Measurements from ENCODE around the gene CFAP61. TPM values are rescaled to one million over a fixed set of nuclear protein-coding genes. Genes with fewer than 3 reads are reported as not detected.

CFAP61 gene
- total RNA-seq, 2 experiments from 2014 or later: not detected

DNA sequence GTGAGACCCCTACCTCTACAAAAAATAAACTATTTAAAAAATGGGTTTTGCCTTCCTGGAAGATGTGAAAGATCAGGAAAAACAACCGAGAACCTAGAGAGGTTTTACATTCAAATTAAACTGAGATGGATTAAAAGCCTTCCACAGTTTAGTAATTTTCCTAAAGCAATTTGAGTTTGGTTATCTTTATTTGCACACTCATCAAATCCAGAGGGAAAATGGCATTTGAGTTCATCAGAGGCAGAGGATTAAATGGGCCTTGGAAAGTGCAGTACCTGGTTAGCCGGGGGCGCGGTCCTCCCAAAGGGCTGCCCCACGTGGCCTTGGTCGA lies 158.6 kb downstream of the CFAP61 start:
- no peak for ATAC-seq
- POLR2A ChIA-PET: no interaction called here
- peaks cover 13% of the 10 kb centered on the region for H3K27me3 Mint-ChIP-seq
- TF ChIP-seq, protein P1, sequence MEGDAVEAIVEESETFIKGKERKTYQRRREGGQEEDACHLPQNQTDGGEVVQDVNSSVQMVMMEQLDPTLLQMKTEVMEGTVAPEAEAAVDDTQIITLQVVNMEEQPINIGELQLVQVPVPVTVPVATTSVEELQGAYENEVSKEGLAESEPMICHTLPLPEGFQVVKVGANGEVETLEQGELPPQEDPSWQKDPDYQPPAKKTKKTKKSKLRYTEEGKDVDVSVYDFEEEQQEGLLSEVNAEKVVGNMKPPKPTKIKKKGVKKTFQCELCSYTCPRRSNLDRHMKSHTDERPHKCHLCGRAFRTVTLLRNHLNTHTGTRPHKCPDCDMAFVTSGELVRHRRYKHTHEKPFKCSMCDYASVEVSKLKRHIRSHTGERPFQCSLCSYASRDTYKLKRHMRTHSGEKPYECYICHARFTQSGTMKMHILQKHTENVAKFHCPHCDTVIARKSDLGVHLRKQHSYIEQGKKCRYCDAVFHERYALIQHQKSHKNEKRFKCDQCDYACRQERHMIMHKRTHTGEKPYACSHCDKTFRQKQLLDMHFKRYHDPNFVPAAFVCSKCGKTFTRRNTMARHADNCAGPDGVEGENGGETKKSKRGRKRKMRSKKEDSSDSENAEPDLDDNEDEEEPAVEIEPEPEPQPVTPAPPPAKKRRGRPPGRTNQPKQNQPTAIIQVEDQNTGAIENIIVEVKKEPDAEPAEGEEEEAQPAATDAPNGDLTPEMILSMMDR (IDR thresholded peaks at IDR 0.05): no peak
- no peaks in the 10 kb centered on the region for H3K4me1 Mint-ChIP-seq (ENCODE audit: low read depth)
- DNase-seq: no peak
- CTCF ChIA-PET: no interaction called here
- H3K36me3 Mint-ChIP-seq (ENCODE audit: low read depth): no peaks in the 10 kb centered on the region
- no peak overlapping the region for H3K27ac Mint-ChIP-seq
- H3K9me3 Mint-ChIP-seq: no peaks in the 10 kb centered on the region
- no peak overlapping the region for H3K4me3 Mint-ChIP-seq
- intact Hi-C loops (cut with micrococcal nuclease): no loop called here

DNA sequence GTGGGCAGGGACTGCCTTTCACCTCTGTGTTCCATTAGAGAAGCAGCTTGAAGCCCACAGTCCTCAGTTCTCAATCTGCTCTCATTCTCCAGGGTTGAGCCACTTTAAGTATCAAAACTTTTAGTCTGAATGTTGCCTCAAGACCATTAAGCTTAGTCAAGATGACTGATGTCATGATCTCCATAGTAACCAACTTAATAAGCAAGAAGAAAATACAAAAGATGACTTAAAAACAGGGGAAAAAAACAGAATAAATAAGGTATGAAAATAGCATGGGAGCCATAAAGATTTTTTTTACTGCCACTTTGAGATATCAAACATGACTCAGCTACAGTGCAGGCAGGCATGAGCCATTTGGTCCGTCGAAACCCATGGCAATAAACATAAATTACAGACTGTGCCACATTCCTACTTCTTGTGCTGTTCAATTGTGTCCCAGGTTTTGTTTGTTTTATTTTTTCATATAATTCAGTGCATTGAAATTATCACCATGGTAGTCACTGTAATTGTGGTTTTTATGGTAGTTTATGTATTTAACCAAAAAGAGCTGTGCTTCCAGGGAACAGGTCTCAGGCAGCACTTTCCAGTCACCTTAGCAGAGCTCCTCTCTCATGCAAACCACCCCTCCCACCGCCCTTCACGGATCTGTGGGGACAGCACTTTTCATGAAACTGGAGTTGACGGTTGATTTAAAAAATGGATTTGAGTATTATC lies 159.1 kb downstream of the CFAP61 start:
- Mint-ChIP-seq H3K27me3 (peaks cover 11% of the 10 kb centered on the region), H3K4me3 (no peak overlapping the region), H3K36me3 (ENCODE audit: low read depth) (no peaks in the 10 kb centered on the region), H3K9me3 (no peaks in the 10 kb centered on the region), H3K27ac (no peak overlapping the region), H3K4me1 (ENCODE audit: low read depth) (no peaks in the 10 kb centered on the region)
- ATAC-seq: no peak
- intact Hi-C loops (cut with micrococcal nuclease): no loop called here
- POLR2A ChIA-PET: no interaction called here
- TF ChIP-seq, protein P1 (IDR thresholded peaks at IDR 0.05): no peak
- DNase-seq: no peak
- CTCF ChIA-PET: no interaction called here

DNA sequence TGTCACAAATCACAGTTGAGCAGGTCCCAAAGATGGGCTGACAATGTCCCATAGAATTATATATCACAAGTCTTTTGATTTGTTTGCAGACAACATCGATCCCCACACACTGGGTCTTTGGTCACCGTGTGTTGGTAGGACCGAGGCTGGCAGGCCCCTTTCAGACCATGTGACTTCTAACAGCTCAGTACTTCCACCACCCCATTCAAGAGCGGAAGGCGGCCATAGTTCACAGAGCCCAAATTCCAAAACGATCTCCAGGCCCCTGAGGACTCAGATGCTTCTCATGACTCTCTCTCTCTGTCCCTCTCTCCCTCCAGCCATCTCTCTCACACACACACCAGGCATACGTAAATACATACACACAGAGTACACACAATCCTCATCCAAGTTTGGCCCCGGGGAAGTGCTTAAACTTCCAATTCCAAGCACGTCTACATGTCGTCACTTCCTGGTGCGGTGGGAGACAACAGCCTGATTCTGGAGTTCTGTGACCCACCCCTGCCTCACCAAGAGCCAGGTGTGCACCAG lies 159.7 kb downstream of the CFAP61 start:
- Mint-ChIP-seq H3K27me3 (peaks cover 12% of the 10 kb centered on the region), H3K4me3 (no peak overlapping the region), H3K9me3 (no peaks in the 10 kb centered on the region), H3K36me3 (ENCODE audit: low read depth) (no peaks in the 10 kb centered on the region), H3K4me1 (ENCODE audit: low read depth) (no peaks in the 10 kb centered on the region), H3K27ac (no peak overlapping the region)
- ATAC-seq (no peak), DNase-seq (no peak)
- TF ChIP-seq, protein P1 (IDR thresholded peaks at IDR 0.05): no peak
- ChIA-PET CTCF (no interaction called here), POLR2A (no interaction called here)
- intact Hi-C loops (cut with micrococcal nuclease): no loop called here

DNA sequence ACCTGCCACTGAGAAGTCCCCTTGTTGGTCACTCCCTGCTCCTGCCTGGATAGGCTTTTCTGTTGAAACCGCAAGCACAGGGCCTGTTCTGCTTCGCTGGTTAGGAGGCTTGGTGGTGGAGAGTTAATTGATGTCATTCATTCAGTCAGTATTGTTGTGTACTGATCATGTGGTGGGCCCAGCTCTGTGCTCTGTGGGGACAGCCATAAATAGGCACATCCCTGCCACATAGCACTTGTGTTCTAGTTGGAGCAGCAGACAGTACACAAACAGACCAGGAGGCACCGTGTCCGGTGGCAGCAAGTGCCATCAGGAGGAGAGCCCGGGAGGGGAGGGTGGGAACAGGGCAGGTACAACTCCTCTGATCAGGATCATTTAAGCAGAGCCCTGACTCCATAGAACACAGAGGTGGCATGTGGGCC lies 160.4 kb downstream of the CFAP61 start:
- no peaks in the 10 kb centered on the region for H3K4me1 Mint-ChIP-seq (ENCODE audit: low read depth)
- H3K27ac Mint-ChIP-seq: no peak overlapping the region
- DNase-seq: no peak
- ChIA-PET POLR2A (no interaction called here), CTCF (no interaction called here)
- peaks cover 9% of the 10 kb centered on the region for H3K27me3 Mint-ChIP-seq
- intact Hi-C loops (cut with micrococcal nuclease): no loop called here
- TF ChIP-seq, protein P1 (IDR thresholded peaks at IDR 0.05): no peak
- H3K36me3 Mint-ChIP-seq (ENCODE audit: low read depth): no peaks in the 10 kb centered on the region
- ATAC-seq: no peak
- no peaks in the 10 kb centered on the region for H3K9me3 Mint-ChIP-seq
- no peak overlapping the region for H3K4me3 Mint-ChIP-seq

DNA sequence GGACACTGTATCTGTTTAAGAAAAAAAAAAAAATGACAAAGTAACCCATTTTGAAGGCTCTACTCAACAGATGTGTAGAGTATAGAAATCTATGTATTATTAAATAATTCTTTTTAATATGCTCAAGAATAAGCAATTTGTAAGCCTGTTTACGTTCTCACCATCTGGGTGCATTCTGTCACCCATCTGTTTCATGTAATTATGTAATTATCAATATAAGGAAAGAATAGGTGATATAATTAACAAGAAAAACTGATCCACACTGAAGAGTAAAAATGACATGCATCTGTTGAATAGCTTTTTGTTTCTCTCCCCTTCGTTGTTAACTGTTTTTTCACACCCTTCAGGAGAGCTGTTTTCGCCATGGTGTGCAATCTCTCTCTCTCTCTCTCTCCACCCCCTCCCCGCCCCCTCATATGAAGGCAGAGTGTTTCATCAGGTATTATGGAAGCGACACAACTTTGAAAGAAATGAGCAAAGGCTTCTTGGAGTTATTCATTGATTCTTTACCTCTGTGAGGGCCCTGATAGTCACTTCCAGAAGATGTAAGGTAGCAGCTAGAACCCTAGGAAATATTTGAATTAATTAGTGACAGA lies 161.3 kb downstream of the CFAP61 start:
- no peak overlapping the region for H3K4me3 Mint-ChIP-seq
- intact Hi-C loops (cut with micrococcal nuclease): no loop called here
- DNase-seq (no peak), ATAC-seq (no peak)
- H3K4me1 Mint-ChIP-seq (ENCODE audit: low read depth): no peaks in the 10 kb centered on the region
- no peaks in the 10 kb centered on the region for H3K36me3 Mint-ChIP-seq (ENCODE audit: low read depth)
- ChIA-PET POLR2A (no interaction called here), CTCF (no interaction called here)
- H3K9me3 Mint-ChIP-seq: no peaks in the 10 kb centered on the region
- TF ChIP-seq, protein P1 (IDR thresholded peaks at IDR 0.05): no peak
- H3K27ac Mint-ChIP-seq: no peak overlapping the region
- H3K27me3 Mint-ChIP-seq: peaks cover 9% of the 10 kb centered on the region

Measured in activated CD8-positive, alpha-beta T cell treated with anti-CD3 and anti-CD28 coated beads for 36 hours (primary cell).